ENCODE data around the gene COL5A1. TPM values are rescaled to one million over a fixed set of nuclear protein-coding genes. Genes with fewer than 3 reads are reported as not detected.
"Not testable (repeated sequence)": the region's sequence is repeated elsewhere in the genome, so short reads cannot be mapped to it uniquely, and the experiment has no call there.

The COL5A1 gene
- total RNA-seq, 2 donors from 2014 or later = 10.9 to 22.0 TPM

DNA sequence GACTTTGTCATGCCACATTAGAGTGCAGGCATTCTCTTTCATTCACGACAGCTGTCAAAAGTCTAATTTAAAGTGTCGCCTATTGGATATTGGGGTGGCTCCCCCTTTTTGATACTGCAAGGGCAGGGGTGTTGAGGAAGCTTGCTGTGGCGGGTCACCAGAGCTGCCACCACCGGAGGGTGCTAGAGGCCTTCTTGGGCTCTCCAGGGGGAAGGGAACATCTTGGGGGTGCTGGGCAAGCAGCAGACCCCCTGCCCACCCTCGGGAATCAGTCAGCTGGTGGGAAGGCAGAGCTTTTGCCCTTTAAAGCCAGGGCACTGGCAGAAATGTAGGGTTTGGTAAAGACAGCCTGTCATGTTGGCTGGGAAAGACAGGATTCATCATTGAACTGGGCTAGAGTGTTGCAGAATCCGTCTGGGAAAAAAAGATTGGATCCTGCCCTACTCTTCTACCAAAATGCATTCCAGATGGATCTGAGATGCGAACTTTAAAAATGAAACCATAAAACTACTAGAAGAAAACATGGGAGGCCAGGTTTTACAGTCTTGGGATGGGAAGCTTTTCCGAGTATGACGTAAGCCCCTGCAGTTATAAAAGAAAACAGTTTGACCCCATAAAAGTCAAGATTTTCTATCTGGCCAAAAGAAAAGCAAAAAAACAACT is 22.3 kb downstream of the COL5A1 start:
- TF ChIP-seq, protein P1, sequence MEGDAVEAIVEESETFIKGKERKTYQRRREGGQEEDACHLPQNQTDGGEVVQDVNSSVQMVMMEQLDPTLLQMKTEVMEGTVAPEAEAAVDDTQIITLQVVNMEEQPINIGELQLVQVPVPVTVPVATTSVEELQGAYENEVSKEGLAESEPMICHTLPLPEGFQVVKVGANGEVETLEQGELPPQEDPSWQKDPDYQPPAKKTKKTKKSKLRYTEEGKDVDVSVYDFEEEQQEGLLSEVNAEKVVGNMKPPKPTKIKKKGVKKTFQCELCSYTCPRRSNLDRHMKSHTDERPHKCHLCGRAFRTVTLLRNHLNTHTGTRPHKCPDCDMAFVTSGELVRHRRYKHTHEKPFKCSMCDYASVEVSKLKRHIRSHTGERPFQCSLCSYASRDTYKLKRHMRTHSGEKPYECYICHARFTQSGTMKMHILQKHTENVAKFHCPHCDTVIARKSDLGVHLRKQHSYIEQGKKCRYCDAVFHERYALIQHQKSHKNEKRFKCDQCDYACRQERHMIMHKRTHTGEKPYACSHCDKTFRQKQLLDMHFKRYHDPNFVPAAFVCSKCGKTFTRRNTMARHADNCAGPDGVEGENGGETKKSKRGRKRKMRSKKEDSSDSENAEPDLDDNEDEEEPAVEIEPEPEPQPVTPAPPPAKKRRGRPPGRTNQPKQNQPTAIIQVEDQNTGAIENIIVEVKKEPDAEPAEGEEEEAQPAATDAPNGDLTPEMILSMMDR (IDR thresholded peaks at IDR 0.05) = no peak
- Histone ChIP-seq H3K27me3 (no peaks in the 10 kb centered on the region), H3K27ac (no peak overlapping the region), H3K4me3 (no peak overlapping the region), H3K36me3 (no peaks in the 10 kb centered on the region), H3K4me1 (peaks cover 0 to 38% of the 10 kb centered on the region in 2 donors), H3K9me3 (peaks cover 0 to 7% of the 10 kb centered on the region in 2 donors)
- DNase-seq (ENCODE audit: low spot score) = no peak

DNA sequence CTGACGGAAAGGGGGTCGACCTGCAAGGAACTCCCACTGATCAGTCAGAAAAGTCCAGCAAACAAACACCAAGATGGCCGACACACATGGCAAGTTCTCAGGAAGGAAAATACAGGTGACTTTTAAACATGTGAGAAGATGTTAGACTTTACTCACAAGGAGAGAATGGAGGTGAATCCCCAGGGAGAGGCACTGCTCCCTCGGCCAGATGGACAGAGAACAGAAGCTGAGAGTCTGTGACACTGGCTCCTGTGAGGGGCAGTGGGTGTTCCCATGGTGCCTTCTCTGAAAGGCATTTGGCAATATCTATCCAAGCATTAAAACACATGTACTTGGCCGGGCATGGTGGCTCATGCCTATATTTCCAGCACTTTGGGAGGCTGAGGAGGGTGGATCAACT is 22.8 kb downstream of the COL5A1 start:
- peaks cover 0 to 41% of the 10 kb centered on the region in 2 donors for H3K4me1 ChIP-seq
- H3K27me3 ChIP-seq = no peaks in the 10 kb centered on the region
- no peak overlapping the region for H3K4me3 ChIP-seq
- H3K36me3 ChIP-seq = no peaks in the 10 kb centered on the region
- no peak overlapping the region for H3K27ac ChIP-seq
- H3K9me3 ChIP-seq = peaks cover 0 to 7% of the 10 kb centered on the region in 2 donors
- TF ChIP-seq, protein P1 (IDR thresholded peaks at IDR 0.05) = no peak
- DNase-seq (ENCODE audit: low spot score) = no peak

DNA sequence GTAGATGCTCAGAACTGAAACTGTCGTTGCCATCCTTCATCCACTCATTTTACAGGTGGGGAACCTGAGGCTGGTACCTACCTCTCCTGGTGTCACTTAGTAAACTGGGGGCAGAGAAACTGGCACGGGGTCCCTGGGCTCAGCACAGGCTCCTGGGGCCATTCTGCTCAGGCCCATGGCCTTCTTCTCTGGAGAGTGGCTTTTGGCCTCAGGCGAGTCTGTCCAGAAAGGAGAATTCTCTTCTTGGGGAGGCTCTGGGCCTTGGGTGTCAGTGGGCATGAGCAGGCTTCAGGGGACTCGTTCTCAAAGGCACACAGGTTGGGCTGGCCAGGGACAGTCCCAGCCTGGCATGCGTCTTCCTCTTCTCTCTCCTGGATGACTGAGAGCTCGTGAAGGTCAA is 24.6 kb downstream of the COL5A1 start:
- Histone ChIP-seq H3K9me3 (no peaks in the 10 kb centered on the region), H3K27me3 (no peaks in the 10 kb centered on the region), H3K27ac (no peak overlapping the region), H3K4me1 (peaks cover 0 to 49% of the 10 kb centered on the region in 2 donors), H3K4me3 (no peak overlapping the region), H3K36me3 (no peaks in the 10 kb centered on the region)
- no peak for DNase-seq (ENCODE audit: low spot score)
- TF ChIP-seq, protein P1 (IDR thresholded peaks at IDR 0.05) = no peak

DNA sequence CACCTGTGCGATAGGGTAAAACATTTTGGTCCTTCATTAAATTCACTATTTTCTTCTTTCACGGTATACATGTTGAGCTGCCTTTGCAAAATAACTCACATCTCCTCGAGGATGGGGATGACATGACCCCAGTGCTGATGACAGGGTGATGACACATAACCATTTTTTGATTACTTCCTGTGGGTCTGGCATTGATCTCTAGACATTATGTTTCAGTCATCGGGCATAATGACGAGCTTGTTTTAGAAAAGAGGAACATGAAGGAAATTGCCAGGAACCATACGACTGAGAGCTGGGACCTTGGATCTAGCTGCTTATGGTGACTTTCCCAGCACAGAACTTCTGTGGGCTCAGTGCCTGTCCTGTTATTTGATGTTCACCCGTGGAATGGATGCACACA is 25.2 kb downstream of the COL5A1 start:
- DNase-seq (ENCODE audit: low spot score) = no peak
- no peaks in the 10 kb centered on the region for H3K36me3 ChIP-seq
- no peaks in the 10 kb centered on the region for H3K9me3 ChIP-seq
- H3K4me3 ChIP-seq = no peak overlapping the region
- peaks cover 0 to 45% of the 10 kb centered on the region in 2 donors for H3K4me1 ChIP-seq
- H3K27ac ChIP-seq = no peak overlapping the region
- TF ChIP-seq, protein P1 (IDR thresholded peaks at IDR 0.05) = no peak
- H3K27me3 ChIP-seq = no peaks in the 10 kb centered on the region

DNA sequence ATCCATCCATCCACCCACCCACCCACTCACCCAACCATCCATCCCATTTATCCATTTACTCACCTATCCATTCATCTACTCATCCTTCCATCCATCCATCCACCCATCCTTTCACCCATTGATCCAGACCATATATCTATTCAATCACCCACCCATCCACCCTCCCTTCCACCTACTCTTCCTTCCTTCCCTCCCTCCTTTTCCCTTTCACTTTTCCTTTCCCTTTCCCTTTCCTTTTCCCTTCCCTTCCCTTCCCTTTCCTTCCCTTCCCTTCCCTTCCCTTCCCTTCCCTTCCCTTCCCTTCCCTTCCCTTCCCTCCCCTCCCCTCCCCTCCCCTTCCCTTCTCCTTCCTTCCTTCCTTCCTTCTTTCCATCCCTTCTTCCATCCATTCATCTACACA is 27.4 kb downstream of the COL5A1 start:
- DNase-seq (ENCODE audit: low spot score); H3K9me3 ChIP-seq; H3K4me3 ChIP-seq; H3K36me3 ChIP-seq; H3K27me3 ChIP-seq; H3K27ac ChIP-seq: not testable (repeated sequence)
- peaks cover 0 to 26% of the 10 kb centered on the region in 2 donors for H3K4me1 ChIP-seq

DNA sequence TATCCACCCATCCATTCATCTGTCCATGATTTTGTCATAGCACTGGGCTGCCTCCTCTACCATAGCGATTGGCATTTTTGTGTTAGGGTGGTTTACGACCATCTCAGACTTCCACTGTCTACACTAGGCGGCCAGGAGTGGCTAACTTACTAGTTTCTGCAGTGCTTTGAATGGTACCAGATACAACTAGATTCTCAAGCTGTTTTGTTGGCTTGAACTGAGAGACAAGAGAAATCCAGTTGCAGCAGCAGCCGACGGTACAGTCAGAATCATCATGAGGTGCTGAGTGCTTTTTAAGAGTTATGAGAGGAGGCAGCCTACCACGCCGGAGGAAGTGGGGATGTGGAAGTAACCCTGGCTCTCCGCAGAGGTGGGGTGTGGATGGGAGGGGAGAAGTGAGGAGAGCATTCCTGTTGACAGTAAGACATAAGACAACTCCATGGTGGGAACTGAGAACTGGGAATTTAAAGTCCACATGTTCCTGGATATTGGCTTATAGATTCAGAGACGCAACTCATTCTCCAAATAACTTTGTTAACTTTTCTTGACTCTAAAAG is 27.9 kb downstream of the COL5A1 start:
- Histone ChIP-seq H3K9me3 (no peaks in the 10 kb centered on the region), H3K4me1 (peaks cover 0 to 23% of the 10 kb centered on the region in 2 donors), H3K27me3 (no peaks in the 10 kb centered on the region), H3K36me3 (no peaks in the 10 kb centered on the region), H3K27ac (no peak overlapping the region), H3K4me3 (no peak overlapping the region)
- DNase-seq (ENCODE audit: low spot score) = no peak
- TF ChIP-seq, protein P1 (IDR thresholded peaks at IDR 0.05) = no peak

Data from right atrium auricular region (tissue), 2 donors.